Activated naive CD8-positive, alpha-beta T cell treated with anti-CD3 and anti-CD28 coated beads for 36 hours (primary cell): ENCODE measurements around the gene SIPA1L2. TPM values are rescaled to one million over a fixed set of nuclear protein-coding genes. Genes with fewer than 3 reads are reported as not detected.

Experiments used
- DNase-seq: peaks from one replicate; pipeline ENCODE4 v3.0.0; 2021
- H3K27ac Mint-ChIP-seq: one replicate; pipeline ENCODE4 v1.8.0; 2022; ENCODE audit warnings: mild to moderate bottlenecking, moderate library complexity, mixed read lengths
- H3K27me3 Mint-ChIP-seq: one replicate; pipeline ENCODE4 v1.8.0; 2022; ENCODE audit warnings: mild to moderate bottlenecking, mixed read lengths
- H3K36me3 Mint-ChIP-seq: one replicate; pipeline ENCODE4 v1.8.0; 2021; ENCODE audit warnings: mild to moderate bottlenecking, mixed read lengths
- H3K4me1 Mint-ChIP-seq: one replicate; pipeline ENCODE4 v1.8.0; 2021; ENCODE audit warnings: mixed read lengths
- H3K4me3 Mint-ChIP-seq: one replicate; pipeline ENCODE4 v1.8.0; 2022; ENCODE audit warnings: mild to moderate bottlenecking, moderate library complexity, mixed read lengths
- H3K9me3 Mint-ChIP-seq: one replicate; pipeline ENCODE4 v1.8.0; 2022; ENCODE audit warnings: mixed read lengths
- total RNA-seq, 2 experiments: library from RNA; stranded (reverse); gene quantifications; one replicate each; pipeline ENCODE4 v1.2.3, GENCODE V29; 2021

SIPA1L2 gene
- total RNA-seq, 2 experiments from 2014 or later, result 1.6 to 1.7 TPM

DNA sequence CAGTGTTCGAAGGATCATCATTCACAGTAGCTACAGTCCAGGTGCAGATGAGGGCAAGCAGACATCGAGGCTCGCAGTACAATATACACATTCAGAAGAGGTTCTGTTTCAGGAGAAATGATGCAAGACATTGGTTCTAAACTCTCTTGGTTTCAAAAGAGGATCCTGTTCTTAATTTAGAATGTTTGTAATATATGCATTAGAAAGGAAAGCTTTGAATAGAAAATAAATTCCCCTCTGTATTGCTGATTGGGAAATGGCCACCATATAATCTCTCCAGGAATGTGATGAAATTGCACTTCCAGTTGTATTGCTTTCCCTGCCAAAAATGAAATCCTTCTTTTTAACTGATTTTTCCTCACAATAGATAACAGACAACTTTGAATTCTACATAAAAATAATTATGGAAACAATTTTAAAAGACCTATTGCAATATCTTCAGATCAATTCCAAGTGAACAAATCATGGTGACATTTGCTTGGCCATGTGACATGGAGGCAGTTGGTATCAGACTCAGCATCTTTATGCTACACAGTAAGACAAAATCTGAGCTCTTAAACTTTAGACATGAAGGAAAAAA is 27.6 kb upstream of the SIPA1L2 start:
- H3K27me3 Mint-ChIP-seq, result peaks cover 23% of the 10 kb centered on the region

DNA sequence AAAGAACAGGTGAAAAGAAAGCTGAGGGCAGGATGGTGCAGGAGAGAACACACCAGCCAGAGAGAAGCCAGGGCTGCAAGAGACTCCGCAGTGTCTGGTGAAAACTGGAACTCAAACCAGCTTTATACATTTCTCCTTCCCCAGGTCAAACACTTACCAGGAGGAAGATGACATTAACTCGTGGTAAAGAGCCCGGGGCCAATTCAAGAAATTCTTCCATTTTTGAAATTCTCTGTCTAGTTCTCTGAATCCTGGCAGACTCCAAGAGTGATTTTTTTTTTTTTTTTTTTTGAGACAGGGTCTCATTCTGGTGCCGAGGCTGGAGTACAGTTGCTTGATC is 25.8 kb upstream of the SIPA1L2 start:
- no peaks in the 10 kb centered on the region for H3K9me3 Mint-ChIP-seq
- peaks cover 5% of the 10 kb centered on the region for H3K4me1 Mint-ChIP-seq
- no peaks in the 10 kb centered on the region for H3K36me3 Mint-ChIP-seq
- no peak overlapping the region for H3K27ac Mint-ChIP-seq
- peaks cover 18% of the 10 kb centered on the region for H3K27me3 Mint-ChIP-seq
- no peak overlapping the region for H3K4me3 Mint-ChIP-seq
- DNase-seq, result no peak

More for the DNA sequence above, 27.6 kb upstream of the SIPA1L2 start:
- H3K36me3 Mint-ChIP-seq, result no peaks in the 10 kb centered on the region
- H3K9me3 Mint-ChIP-seq, result no peaks in the 10 kb centered on the region
- H3K4me3 Mint-ChIP-seq, result no peak overlapping the region
- peaks cover 5% of the 10 kb centered on the region for H3K4me1 Mint-ChIP-seq
- H3K27ac Mint-ChIP-seq, result no peak overlapping the region
- no peak for DNase-seq

DNA sequence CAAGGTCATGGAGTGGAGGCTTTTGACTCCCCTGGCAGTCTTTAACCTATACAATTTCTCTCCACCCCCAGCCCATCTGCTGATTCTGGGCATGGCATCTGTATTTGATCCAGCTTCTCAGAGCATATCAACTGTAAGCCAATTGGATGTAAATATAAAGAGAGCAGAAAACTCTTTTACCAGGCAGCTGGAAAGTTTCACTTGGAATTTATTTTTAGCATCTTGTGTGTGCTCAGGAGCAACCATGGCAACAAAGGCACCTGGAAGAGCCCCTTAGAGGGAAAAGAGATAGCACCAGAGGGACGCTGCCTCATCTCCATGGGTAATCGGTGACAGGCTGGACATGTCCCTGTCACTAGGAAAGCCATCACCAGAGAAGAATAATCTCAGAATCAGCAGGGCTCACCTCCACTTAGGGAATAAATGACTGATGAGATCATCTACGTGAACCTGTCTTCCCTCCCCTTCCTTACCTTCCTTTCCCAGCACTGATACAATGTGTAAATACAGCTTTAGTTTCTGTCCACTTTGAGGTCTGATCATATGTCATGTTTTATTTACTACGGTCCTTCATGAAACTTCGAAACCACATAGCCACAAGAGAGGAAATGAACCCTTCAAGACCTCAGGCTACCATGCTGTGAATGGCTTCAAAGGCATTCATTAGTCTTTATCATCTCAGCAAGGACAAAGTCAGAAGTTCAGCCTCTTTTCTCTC is 25.3 kb upstream of the SIPA1L2 start:
- H3K36me3 Mint-ChIP-seq, result no peaks in the 10 kb centered on the region
- peaks cover 5% of the 10 kb centered on the region for H3K4me1 Mint-ChIP-seq
- H3K9me3 Mint-ChIP-seq, result no peaks in the 10 kb centered on the region
- no peak overlapping the region for H3K4me3 Mint-ChIP-seq
- no peak for DNase-seq
- H3K27ac Mint-ChIP-seq, result no peak overlapping the region
- peaks cover 16% of the 10 kb centered on the region for H3K27me3 Mint-ChIP-seq

DNA sequence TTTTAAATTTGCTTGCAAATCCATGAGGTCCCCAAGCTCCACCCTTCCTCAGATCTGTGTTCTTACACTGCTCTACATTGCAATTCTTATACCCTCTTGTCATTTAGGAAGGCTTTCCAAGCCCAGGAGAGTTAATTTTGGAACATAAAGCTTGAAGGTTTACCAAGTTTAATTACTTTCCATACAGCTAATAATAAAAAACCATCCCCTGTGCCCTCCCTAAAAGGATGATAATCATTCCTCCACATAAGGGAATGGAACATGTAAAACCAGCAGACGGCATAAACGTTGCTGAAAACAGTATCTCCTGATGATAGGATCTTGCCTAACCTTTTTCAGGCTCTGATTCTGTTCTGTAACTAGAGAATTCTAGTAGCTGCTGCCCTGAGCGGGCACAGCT is 23.9 kb upstream of the SIPA1L2 start:
- no peak for DNase-seq
- Mint-ChIP-seq H3K4me1 (peaks cover 5% of the 10 kb centered on the region), H3K4me3 (no peak overlapping the region), H3K27ac (no peak overlapping the region), H3K27me3 (peaks cover 16% of the 10 kb centered on the region), H3K9me3 (no peaks in the 10 kb centered on the region), H3K36me3 (no peaks in the 10 kb centered on the region)

DNA sequence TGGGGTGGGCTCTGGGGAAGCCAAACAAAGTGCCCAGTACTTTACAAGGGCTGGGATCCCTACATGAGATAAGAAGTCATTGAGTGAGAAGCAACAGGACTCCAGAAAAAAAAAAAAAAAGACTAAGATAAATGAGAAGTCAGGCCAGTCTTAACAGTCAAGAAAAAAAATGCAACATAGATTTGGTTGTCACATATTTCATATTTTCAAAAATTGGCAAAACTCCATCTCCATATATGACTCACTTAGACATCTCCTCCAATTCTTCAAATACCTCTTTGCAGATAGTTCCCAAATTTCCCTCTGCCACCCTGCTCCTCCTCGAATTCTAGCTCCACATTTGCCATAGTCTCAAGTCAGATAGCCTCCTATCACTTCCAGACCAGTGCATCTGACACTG is 20.9 kb upstream of the SIPA1L2 start:
- Mint-ChIP-seq H3K27ac (no peak overlapping the region), H3K4me3 (no peak overlapping the region), H3K36me3 (no peaks in the 10 kb centered on the region), H3K9me3 (no peaks in the 10 kb centered on the region), H3K27me3 (peaks cover 10% of the 10 kb centered on the region), H3K4me1 (peaks cover 5% of the 10 kb centered on the region)
- no peak for DNase-seq

DNA sequence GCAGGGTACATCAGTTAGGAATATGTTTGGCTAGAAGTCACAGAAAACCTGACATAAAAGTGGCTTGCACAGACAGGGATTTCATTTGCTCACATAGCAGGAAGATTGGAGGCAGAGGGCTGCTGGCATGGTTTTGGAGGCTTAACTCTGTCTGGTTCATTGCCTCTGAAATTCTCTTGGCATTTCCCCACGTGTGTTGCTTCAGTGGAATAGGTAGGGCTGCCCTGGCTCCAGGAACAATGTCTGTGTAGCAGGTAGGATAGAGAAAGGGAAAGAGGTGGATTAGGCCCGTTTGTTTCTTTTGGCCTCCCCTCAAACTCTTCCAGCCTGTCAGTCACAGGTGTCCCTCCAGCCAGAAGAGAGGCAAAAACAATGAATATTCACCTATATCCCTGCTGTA is 20.5 kb upstream of the SIPA1L2 start:
- Mint-ChIP-seq H3K27me3 (peaks cover 5% of the 10 kb centered on the region), H3K36me3 (no peaks in the 10 kb centered on the region), H3K9me3 (no peaks in the 10 kb centered on the region), H3K4me1 (peaks cover 4% of the 10 kb centered on the region), H3K27ac (no peak overlapping the region), H3K4me3 (no peak overlapping the region)
- DNase-seq, result no peak

DNA sequence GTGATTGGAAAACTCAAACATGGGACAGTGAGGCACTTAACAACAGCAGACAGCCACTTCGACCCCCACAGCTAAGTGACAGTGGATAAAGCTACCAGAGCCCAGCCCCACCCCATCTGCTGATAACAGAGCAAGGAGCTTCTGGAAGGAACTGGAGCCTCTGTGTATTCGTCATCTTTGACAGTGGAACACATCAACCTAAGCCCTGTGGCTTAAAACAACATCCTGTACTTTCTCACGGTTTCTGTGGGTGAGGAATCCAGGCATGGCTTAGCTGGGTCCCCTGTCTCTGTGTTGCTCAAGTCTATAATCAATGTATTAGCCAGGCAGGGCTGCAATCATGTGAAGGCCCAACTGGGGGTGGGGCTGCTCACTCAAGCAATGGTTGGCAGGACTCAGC is 18.4 kb upstream of the SIPA1L2 start:
- Mint-ChIP-seq H3K27ac (no peak overlapping the region), H3K4me3 (no peak overlapping the region), H3K4me1 (no peaks in the 10 kb centered on the region), H3K9me3 (no peaks in the 10 kb centered on the region), H3K36me3 (no peaks in the 10 kb centered on the region), H3K27me3 (no peaks in the 10 kb centered on the region)
- DNase-seq, result no peak

DNA sequence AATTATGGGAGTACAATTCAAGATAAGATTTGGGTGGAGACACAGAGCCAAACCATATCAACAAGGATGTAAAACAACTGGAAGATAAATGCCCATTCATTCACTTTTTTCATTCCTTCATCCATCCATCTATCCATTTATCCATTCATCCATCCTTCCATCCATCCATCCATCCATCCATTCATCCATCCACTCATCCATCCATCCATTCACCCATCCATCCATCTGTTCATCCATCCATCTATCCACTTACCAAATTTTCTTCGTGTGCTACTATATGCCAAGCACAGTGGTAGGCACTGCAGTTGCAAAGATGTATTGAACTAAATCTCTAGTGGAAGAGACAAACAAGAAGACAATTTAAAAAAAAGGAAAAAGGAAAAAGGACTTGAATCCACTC is 14.3 kb upstream of the SIPA1L2 start:
- Mint-ChIP-seq H3K27me3 (no peaks in the 10 kb centered on the region), H3K4me3 (no peak overlapping the region), H3K27ac (no peak overlapping the region), H3K4me1 (no peaks in the 10 kb centered on the region), H3K9me3 (no peaks in the 10 kb centered on the region), H3K36me3 (no peaks in the 10 kb centered on the region)
- no peak for DNase-seq

DNA sequence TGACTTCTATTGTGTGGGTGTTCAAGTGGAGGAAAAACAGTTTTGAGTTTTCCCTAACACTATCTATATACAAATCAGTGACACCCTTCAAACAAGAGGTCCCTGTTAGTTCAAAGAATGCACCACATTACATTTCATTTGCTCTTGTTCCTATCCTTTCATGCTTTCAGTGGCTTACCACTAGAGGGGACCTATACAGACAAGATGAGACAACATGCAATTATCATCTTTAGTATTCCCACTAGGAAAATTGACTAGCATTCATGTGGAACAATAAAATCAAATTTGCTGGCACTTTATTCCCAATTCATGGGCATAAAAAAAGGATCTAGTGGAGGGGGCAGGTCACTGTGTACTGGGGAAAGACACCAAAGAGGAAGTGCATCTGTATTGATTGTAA is 13.3 kb upstream of the SIPA1L2 start:
- DNase-seq, result no peak
- H3K27me3 Mint-ChIP-seq, result no peaks in the 10 kb centered on the region
- no peaks in the 10 kb centered on the region for H3K4me1 Mint-ChIP-seq
- H3K27ac Mint-ChIP-seq, result no peak overlapping the region
- H3K36me3 Mint-ChIP-seq, result no peaks in the 10 kb centered on the region
- H3K9me3 Mint-ChIP-seq, result no peaks in the 10 kb centered on the region
- H3K4me3 Mint-ChIP-seq, result no peak overlapping the region

DNA sequence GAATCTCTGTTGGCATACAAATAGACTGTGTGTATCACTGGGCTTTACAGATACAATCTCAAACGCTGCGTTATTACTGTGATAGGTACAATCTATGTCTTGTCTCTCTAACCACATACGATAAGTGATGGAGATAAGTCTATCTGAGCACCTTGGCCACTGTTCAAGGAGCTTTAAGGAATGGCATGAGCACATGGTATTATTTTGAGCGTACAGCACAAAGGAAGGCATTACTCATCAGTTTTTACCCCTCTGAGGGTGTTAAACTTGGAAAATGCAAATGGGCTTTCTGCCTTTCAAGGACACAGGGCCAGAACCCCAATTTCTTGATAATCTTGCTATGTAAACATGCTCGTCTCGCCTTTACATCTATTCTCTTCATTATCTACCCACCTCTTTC is 11.6 kb upstream of the SIPA1L2 start:
- H3K27ac Mint-ChIP-seq, result no peak overlapping the region
- H3K9me3 Mint-ChIP-seq, result no peaks in the 10 kb centered on the region
- no peak overlapping the region for H3K4me3 Mint-ChIP-seq
- no peaks in the 10 kb centered on the region for H3K36me3 Mint-ChIP-seq
- no peak for DNase-seq
- H3K4me1 Mint-ChIP-seq, result no peaks in the 10 kb centered on the region
- H3K27me3 Mint-ChIP-seq, result no peaks in the 10 kb centered on the region

DNA sequence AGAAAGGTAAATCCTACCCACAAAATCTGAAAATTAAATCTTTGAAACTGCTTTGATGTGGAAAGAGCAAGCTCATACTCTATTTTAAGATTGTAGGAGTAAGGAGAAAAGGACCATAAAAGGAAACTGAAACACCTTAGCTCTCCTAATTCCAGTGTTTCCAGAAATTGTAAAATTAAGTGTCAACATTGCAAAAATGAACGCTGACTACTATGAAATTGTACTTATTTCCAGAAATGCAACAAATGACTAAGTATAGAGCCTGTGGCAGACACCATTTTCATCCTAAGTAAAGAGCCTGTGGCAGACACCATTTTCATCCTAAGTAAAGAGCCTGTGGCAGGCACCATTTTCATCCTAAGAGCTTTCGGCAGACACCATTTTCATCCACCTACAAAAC is 6.9 kb upstream of the SIPA1L2 start:
- Mint-ChIP-seq H3K4me3 (no peak overlapping the region), H3K27me3 (peaks cover 28% of the 10 kb centered on the region), H3K36me3 (no peaks in the 10 kb centered on the region), H3K9me3 (no peaks in the 10 kb centered on the region), H3K4me1 (no peaks in the 10 kb centered on the region), H3K27ac (no peak overlapping the region)
- no peak for DNase-seq

DNA sequence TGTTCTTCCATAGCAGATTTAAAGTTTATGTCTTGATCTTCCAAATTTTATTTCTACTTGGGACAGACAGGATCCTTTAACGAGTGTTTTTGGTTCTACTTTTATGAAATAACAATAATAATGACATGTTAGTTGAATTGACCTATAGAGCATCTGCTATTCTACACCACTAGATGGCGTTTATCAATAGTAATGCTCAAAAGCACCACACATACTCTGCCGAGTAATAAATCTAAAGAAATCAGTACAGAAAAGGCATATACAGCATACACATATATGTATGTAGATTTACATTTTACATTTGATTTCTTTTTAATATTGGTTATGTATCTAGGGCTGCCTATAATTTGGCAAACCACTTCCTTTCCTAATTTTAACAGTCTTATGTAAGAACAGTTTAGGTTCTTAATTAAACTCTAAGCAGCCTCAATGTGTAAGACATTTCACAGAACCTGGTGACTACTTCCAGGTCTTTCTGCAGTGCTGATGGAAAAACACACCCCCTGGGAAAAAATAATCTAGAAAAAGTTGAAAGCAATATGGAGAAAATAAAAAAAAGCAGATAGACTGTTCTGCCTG is 5.9 kb upstream of the SIPA1L2 start:
- H3K4me1 Mint-ChIP-seq, result peaks cover 7% of the 10 kb centered on the region
- no peaks in the 10 kb centered on the region for H3K9me3 Mint-ChIP-seq
- no peak overlapping the region for H3K27ac Mint-ChIP-seq
- DNase-seq, result no peak
- H3K4me3 Mint-ChIP-seq, result no peak overlapping the region
- no peaks in the 10 kb centered on the region for H3K36me3 Mint-ChIP-seq
- peaks cover 33% of the 10 kb centered on the region for H3K27me3 Mint-ChIP-seq

DNA sequence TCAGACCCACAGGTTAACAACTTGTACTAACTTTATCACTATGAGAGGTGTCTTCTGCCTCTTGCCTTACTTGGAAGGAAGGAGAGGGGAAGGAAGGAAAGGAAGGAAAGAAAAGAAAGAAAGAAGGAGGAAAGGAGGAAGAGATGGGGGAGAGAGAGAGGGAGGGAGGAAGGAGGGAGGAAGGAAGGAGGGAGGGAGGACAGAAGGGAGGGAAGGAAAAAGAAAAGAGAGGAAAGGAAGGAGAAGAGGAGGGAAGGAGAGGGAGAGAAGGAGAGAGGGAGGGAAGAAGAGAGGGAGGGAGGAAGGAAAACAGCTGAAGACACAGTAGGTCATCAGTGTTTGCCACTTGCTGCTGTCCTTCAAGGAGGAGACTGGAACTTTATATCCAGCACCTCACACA is 5.3 kb upstream of the SIPA1L2 start:
- no peaks in the 10 kb centered on the region for H3K9me3 Mint-ChIP-seq
- DNase-seq, result no peak
- no peak overlapping the region for H3K4me3 Mint-ChIP-seq
- H3K4me1 Mint-ChIP-seq, result peaks cover 10% of the 10 kb centered on the region
- peaks cover 37% of the 10 kb centered on the region for H3K27me3 Mint-ChIP-seq
- no peak overlapping the region for H3K27ac Mint-ChIP-seq
- H3K36me3 Mint-ChIP-seq, result no peaks in the 10 kb centered on the region

DNA sequence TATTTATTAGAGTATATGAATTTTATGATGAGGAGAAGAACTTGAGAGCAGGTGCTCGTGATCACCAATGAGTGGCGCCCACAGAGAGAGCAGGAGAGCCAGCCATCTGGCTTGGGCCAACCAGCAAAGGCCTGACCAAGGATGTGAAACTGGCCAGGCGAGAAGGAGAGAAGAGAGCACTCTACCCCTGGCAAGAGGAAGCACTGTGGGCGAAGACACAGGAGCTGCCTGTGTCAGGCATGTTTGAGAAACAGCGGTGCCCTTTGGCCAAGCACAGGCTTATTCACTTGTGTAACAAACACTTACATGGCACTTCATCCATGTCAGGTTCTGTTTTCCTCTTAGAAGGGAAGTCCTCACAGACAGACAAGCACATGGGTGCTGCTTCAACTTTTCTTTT is 4.2 kb upstream of the SIPA1L2 start:
- Mint-ChIP-seq H3K9me3 (no peaks in the 10 kb centered on the region), H3K4me3 (no peak overlapping the region), H3K36me3 (no peaks in the 10 kb centered on the region), H3K4me1 (peaks cover 14% of the 10 kb centered on the region), H3K27ac (no peak overlapping the region), H3K27me3 (peaks cover 40% of the 10 kb centered on the region)
- DNase-seq, result no peak

DNA sequence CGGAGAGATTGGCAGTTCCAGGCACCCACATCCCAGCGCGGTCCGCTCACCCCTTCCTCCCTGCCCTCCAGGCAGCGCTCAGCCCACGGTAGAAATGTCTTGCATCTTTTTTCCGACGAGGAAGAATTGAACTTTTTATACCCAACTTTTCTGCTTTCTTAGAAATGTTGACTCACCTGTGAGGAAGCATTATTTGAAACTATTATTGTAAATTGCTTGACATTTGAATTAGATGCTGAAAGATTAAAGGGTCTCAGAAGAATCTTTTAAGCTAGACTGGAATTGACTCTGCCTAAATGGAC is 912 bp upstream of the SIPA1L2 start:
- peaks cover 66% of the 10 kb centered on the region for H3K27me3 Mint-ChIP-seq
- no peaks in the 10 kb centered on the region for H3K9me3 Mint-ChIP-seq
- H3K27ac Mint-ChIP-seq, result no peak overlapping the region
- DNase-seq, result no peak
- no peaks in the 10 kb centered on the region for H3K36me3 Mint-ChIP-seq
- peak overlapping the region; percentile 80 for H3K4me3 Mint-ChIP-seq
- peaks cover 21% of the 10 kb centered on the region for H3K4me1 Mint-ChIP-seq
